OCI-LY1 (cell line): ENCODE results near the gene KRTAP1-3.
"Not testable (repeated sequence)": the region's sequence is repeated elsewhere in the genome, so short reads cannot be mapped to it uniquely, and the experiment has no call there.

Experiments used
- H2AFZ ChIP-seq: fragments of 200-600 bp; sonication (generic), shearing (Covaris generic); 2 replicates; pipeline ENCODE4 v1.6.0; 2014; ENCODE audit warnings: antibody characterized with exemption, mild to moderate bottlenecking, low read length
- H3F3A ChIP-seq: fragments of 200-600 bp; sonication (generic), shearing (Covaris generic); 2 replicates; pipeline ENCODE4 v1.6.0; 2014; ENCODE audit warnings: mild to moderate bottlenecking, antibody characterized with exemption, low read length, moderate library complexity; ENCODE audit not compliant: insufficient read depth
- H3K27ac ChIP-seq: fragments of 200-600 bp; sonication (generic); 2 replicates; pipeline ENCODE4 v1.5.1; 2014; ENCODE audit warnings: low read length, mixed run types, mild to moderate bottlenecking, low read depth; ENCODE audit not compliant: poor library complexity, severe bottlenecking
- H3K27me3 ChIP-seq: fragments of 200-600 bp; sonication (generic); 2 replicates; pipeline ENCODE4 v1.6.0; 2014; ENCODE audit warnings: antibody characterized with exemption, mild to moderate bottlenecking, low read length, moderate library complexity; ENCODE audit not compliant: insufficient read depth
- H3K36me3 ChIP-seq: fragments of 200-600 bp; sonication (generic); 2 replicates; pipeline ENCODE4 v1.6.1; 2014; ENCODE audit warnings: mild to moderate bottlenecking, antibody characterized with exemption, low read length, moderate library complexity, mixed read lengths; ENCODE audit not compliant: insufficient read depth
- H3K4me1 ChIP-seq: fragments of 200-600 bp; sonication (generic); 2 replicates; pipeline ENCODE4 v1.5.1; 2014; ENCODE audit warnings: mild to moderate bottlenecking, low read length, moderate library complexity; ENCODE audit not compliant: insufficient read depth, severe bottlenecking
- H3K4me2 ChIP-seq: fragments of 200-600 bp; sonication (generic), shearing (Covaris generic); 2 replicates; pipeline ENCODE4 v1.6.1; 2014; ENCODE audit warnings: low read length
- H3K4me3 ChIP-seq: fragments of 200-600 bp; sonication (generic); 2 replicates; pipeline ENCODE4 v1.5.1; 2014; ENCODE audit warnings: low read length, low read depth, mild to moderate bottlenecking, mixed read lengths; ENCODE audit not compliant: poor library complexity, severe bottlenecking
- H3K79me2 ChIP-seq: fragments of 200-600 bp; shearing (Covaris generic); 2 replicates; pipeline ENCODE4 v1.6.1; 2016; ENCODE audit warnings: mixed run types, low read length, mixed read lengths; ENCODE audit not compliant: insufficient read depth
- H3K9ac ChIP-seq: fragments of 200-600 bp; sonication (generic), shearing (Covaris generic); 2 replicates; pipeline ENCODE4 v1.6.1; 2014; ENCODE audit warnings: mild to moderate bottlenecking, low read length, mixed read lengths
- H3K9me2 ChIP-seq: fragments of 200-600 bp; sonication (generic), shearing (Covaris generic); 2 replicates; pipeline ENCODE4 v1.6.1; 2014; ENCODE audit warnings: low read depth, mild to moderate bottlenecking, low read length, mixed read lengths
- H3K9me3 ChIP-seq: fragments of 200-600 bp; shearing (Covaris generic); 2 replicates; pipeline ENCODE4 v1.6.1; 2014; ENCODE audit warnings: low read length, mixed read lengths
- H4K20me1 ChIP-seq: fragments of 200-600 bp; sonication (generic), shearing (Covaris generic); 2 replicates; pipeline ENCODE4 v1.6.0; 2016; ENCODE audit warnings: mild to moderate bottlenecking, low read length; ENCODE audit not compliant: insufficient read depth
- CTCF ChIP-seq: fragments of 200-600 bp; sonication (generic), shearing (Covaris generic); IDR thresholded peaks from 2 replicates; pipeline ENCODE4 v1.5.1; 2017; ENCODE audit warnings: mild to moderate bottlenecking, antibody characterized with exemption, low read length, moderate library complexity, mixed read lengths
- EZH2 ChIP-seq: fragments of 200-600 bp; sonication (generic), shearing (Covaris generic); IDR thresholded peaks from 2 replicates; pipeline ENCODE4 v1.8.0; 2017; ENCODE audit warnings: borderline replicate concordance, mixed run types, mild to moderate bottlenecking, antibody characterized with exemption, low read length, moderate library complexity, mixed read lengths

The KRTAP1-3 gene

GRCh38 chr17:41048441-41048840 lies 13.8 kb upstream of the KRTAP1-3 start:
- no peaks in the 10 kb centered on the region for H3K79me2 ChIP-seq

DNA sequence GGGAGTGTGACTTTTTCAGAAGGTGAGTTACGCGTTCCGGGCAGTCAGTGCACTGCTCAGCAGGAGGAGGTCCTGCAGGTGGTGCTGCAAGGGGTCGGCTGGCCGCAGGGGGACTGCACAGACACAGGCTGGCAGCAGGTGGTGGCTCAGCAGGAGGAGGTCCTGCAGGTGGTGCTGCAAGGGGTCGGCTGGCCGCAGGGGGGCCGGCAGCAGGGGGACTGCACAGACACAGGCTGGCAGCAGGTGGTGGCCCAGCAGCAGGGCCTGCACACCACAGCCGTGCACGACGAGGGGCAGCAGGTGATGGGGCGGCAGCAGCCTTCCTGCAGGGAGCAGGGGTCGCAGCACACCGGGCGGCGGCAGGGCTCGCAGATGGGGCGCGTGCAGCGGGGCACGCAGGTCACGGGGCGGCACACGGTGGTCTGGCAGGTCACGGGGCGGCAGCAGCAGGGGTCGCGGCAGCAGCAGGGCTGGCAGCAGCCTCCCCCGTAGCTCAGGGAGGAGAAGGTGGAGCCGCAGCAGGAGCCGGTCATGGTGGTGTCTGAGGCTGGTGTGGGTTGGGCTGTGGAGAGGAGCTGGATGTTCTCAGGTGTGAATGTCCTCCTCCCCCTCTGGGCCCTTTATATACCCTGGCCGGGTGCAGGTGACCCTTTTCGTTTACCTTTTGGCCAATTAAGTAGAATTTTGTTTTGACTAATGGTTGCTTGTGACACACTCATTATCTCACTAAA lies 12.2 kb upstream of the KRTAP1-3 start, which contains the start of gene KRTAP2-1:
TSS of gene KRTAP2-1 (minus strand) at position 582 of the 731 bp plus-strand sequence. CDS start at position 533, 49 bp downstream.
- H3K79me2 ChIP-seq, H3K36me3 ChIP-seq, H3K9ac ChIP-seq, H3F3A ChIP-seq, H3K4me2 ChIP-seq, H3K4me3 ChIP-seq, H2AFZ ChIP-seq, H4K20me1 ChIP-seq, H3K9me2 ChIP-seq, H3K4me1 ChIP-seq, H3K27me3 ChIP-seq, H3K27ac ChIP-seq, H3K9me3 ChIP-seq: not testable (repeated sequence)

More at GRCh38 chr17:41048441-41048840, 13.8 kb upstream of the KRTAP1-3 start:
- H3K4me1 ChIP-seq = no peaks in the 10 kb centered on the region
- no peaks in the 10 kb centered on the region for H3K36me3 ChIP-seq
- no peaks in the 10 kb centered on the region for H3K9me2 ChIP-seq
- no peak overlapping the region for H3K4me3 ChIP-seq
- no peaks in the 10 kb centered on the region for H3F3A ChIP-seq
- no peak overlapping the region for H3K4me2 ChIP-seq
- no peak overlapping the region for H3K9ac ChIP-seq
- no peak overlapping the region for H2AFZ ChIP-seq
- no peak for TF ChIP-seq CTCF
- TF ChIP-seq EZH2 = no peak
- no peaks in the 10 kb centered on the region for H4K20me1 ChIP-seq
- 0 out of 2 replicates have a peak, but pooled peaks cover 2% of the 10 kb centered on the region for H3K9me3 ChIP-seq
- H3K27ac ChIP-seq = no peak overlapping the region
- H3K27me3 ChIP-seq = no peaks in the 10 kb centered on the region

GRCh38 chr17:41042953-41043352 lies 8.3 kb upstream of the KRTAP1-3 start:
- H3K36me3 ChIP-seq = no peaks in the 10 kb centered on the region
- H3K79me2 ChIP-seq = no peaks in the 10 kb centered on the region
- H3K9me2 ChIP-seq = no peaks in the 10 kb centered on the region
- no peak overlapping the region for H3K4me2 ChIP-seq
- no peak overlapping the region for H3K4me3 ChIP-seq
- H4K20me1 ChIP-seq = no peaks in the 10 kb centered on the region
- no peaks in the 10 kb centered on the region for H3K9me3 ChIP-seq
- H3K4me1 ChIP-seq = no peaks in the 10 kb centered on the region
- H3K27ac ChIP-seq = no peak overlapping the region
- no peaks in the 10 kb centered on the region for H3K27me3 ChIP-seq
- TF ChIP-seq EZH2 (no peak), CTCF (no peak)
- H2AFZ ChIP-seq = no peak overlapping the region
- H3F3A ChIP-seq = no peaks in the 10 kb centered on the region
- H3K9ac ChIP-seq = no peak overlapping the region

DNA sequence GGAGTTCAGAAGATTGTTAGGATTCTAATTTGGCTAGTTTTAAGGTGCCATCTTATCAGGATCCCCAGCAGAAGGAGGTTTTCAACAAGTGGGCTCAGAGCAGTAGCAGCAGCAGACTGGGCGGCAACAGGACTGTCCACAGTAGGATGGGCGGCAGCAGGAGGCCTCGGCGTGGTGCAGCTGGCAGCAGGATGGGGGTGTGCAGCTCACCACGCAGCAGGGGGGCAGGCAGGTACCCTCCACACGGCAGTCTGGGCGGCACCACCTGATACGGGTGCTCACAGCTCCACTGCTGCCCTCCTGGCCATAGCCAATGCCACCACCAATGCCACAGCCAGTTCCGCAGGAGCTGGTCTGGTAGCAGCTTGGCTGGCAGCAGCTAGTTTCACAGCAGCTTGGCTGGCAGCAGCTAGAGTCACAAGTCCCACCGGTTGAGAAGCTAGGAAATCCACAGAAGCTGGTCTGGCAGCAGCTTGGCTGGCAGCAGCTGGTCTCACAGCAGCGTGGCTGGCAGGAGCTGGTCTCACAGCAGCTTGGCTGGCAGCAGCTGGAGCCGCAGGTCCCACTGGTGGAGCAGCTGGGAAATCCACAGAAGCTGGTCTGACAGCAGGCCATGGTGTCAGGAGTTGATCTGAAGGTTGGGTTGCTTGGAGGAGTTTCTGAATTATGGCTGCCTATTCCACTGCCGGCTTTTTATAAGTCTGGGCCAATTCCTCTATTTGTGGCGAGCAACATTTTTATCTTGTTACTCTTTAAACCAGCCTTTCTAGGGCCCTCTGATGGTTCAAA lies 6.3 kb upstream of the KRTAP1-3 start, which contains the start of gene KRTAP1-1:
TSS of gene KRTAP1-1 (minus strand) at position 668 of the 789 bp plus-strand sequence. CDS start at position 615, 53 bp downstream.
- not testable (repeated sequence) for H3F3A ChIP-seq, H3K36me3 ChIP-seq, H3K27me3 ChIP-seq, H3K79me2 ChIP-seq, H3K9me2 ChIP-seq, H3K9ac ChIP-seq, H3K27ac ChIP-seq, H3K9me3 ChIP-seq, H2AFZ ChIP-seq, H3K4me2 ChIP-seq, H4K20me1 ChIP-seq, H3K4me1 ChIP-seq, H3K4me3 ChIP-seq
